C4-2B (cell line): ENCODE results near the gene USP49.

Source experiments
- CTCF ChIP-seq: fragments of 450-650 bp; conservative IDR thresholded peaks from 2 replicates; pipeline ENCODE4 v1.5.1; 2017; ENCODE audit warnings: mild to moderate bottlenecking
- ZFX ChIP-seq: fragments of 450-650 bp; IDR thresholded peaks from 2 replicates; pipeline ENCODE4 v1.6.1; 2017

GRCh38 chr6:41823178-41823577 is 72.0 kb downstream of the USP49 start:
- TF ChIP-seq CTCF, result no peak
- TF ChIP-seq ZFX, result no peak
